ENCODE results near the gene TOP2B.

Gene TOP2B

DNA sequence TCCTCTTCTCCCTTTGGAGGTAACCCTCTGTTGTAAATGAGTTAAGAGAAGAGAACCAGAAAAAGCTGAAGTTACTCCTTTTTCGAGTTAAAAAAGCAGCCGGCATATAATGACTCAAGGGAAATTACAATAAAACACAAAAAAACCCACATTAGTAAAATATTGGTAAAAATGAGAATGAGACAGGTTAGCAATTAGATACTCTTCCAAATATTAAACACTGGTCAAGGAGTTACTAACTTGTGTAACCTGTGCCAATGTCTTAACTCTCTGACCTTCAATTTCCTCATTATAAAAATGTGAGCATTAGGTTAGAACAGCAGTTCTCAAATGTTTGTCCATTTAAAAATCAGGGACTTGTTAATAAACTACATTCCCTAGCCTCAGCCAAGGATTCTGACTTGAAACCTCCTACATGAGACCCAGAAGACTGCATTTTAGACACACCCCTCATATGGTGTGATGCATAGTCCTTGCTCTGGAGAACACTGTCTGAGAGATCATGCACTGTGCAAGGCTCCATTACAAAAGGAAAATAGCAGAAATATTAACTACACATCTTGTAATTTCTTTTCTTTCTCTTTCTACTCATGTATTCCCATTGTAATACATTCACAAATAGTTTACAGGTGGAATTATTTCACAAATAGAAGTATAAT is 42.7 kb upstream of the TOP2B start:
- TF ChIP-seq, protein P1, sequence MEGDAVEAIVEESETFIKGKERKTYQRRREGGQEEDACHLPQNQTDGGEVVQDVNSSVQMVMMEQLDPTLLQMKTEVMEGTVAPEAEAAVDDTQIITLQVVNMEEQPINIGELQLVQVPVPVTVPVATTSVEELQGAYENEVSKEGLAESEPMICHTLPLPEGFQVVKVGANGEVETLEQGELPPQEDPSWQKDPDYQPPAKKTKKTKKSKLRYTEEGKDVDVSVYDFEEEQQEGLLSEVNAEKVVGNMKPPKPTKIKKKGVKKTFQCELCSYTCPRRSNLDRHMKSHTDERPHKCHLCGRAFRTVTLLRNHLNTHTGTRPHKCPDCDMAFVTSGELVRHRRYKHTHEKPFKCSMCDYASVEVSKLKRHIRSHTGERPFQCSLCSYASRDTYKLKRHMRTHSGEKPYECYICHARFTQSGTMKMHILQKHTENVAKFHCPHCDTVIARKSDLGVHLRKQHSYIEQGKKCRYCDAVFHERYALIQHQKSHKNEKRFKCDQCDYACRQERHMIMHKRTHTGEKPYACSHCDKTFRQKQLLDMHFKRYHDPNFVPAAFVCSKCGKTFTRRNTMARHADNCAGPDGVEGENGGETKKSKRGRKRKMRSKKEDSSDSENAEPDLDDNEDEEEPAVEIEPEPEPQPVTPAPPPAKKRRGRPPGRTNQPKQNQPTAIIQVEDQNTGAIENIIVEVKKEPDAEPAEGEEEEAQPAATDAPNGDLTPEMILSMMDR (IDR thresholded peaks at IDR 0.05): no peak
- H3K9me3 ChIP-seq: no peaks in the 10 kb centered on the region
- H3K4me1 ChIP-seq: no peaks in the 10 kb centered on the region
- DNase-seq: no peak
- intact Hi-C loops (cut with DNase I; ENCODE audit: low total_unique reads): no loop called here
- H3K4me3 ChIP-seq: no peak overlapping the region
- H3K27ac ChIP-seq: no peak overlapping the region
- H3K27me3 ChIP-seq: peaks cover 0 to 3% of the 10 kb centered on the region in 2 donors
- H3K36me3 ChIP-seq: no peaks in the 10 kb centered on the region

DNA sequence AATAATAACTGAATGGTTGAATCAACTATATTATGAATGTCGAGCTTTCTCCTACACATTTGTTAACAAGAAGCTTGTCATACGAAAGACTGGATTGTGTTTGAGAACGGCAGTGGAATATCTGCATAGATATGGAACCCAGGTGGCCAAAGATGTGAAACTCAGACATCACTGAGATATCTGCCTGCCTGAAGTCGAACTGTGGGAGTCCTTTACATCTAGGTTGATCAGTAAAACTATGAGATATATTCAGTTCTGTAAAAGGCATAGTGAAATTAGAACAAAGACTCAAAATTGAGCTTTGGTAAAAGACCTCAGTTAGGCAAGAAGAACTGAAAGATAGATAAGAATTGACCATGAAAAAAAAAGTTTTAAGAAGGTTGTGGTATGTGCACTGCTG is 41.5 kb upstream of the TOP2B start:
- no peaks in the 10 kb centered on the region for H3K36me3 ChIP-seq
- H3K27ac ChIP-seq: no peak overlapping the region
- H3K9me3 ChIP-seq: no peaks in the 10 kb centered on the region
- H3K27me3 ChIP-seq: peaks cover 0 to 3% of the 10 kb centered on the region in 2 donors
- TF ChIP-seq, protein P1 (IDR thresholded peaks at IDR 0.05): no peak
- H3K4me3 ChIP-seq: no peak overlapping the region
- H3K4me1 ChIP-seq: no peaks in the 10 kb centered on the region
- DNase-seq: no peak
- intact Hi-C loops (cut with DNase I; ENCODE audit: low total_unique reads): no loop called here

DNA sequence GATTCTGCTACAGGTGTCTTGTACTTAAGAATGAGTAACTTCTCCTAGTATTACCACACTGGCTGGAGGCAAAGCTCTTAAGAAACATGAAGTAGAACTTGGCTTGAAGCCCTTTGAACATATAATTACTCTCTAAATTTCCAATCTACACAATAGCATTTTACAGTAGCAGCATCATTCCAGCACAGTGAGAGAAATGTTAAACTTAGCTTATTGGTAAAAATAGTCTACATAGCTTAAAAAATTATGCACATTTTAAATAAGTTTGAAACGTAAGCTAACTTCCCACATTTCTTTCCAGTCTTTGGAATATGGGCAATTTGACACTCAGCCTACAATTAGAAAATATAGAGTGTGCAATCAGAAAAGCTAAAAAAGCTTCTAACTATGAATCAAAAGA is 32.8 kb upstream of the TOP2B start:
- TF ChIP-seq, protein P1 (IDR thresholded peaks at IDR 0.05): no peak
- DNase-seq: no peak
- H3K27ac ChIP-seq: no peak overlapping the region
- H3K4me1 ChIP-seq: no peaks in the 10 kb centered on the region
- intact Hi-C loops (cut with DNase I; ENCODE audit: low total_unique reads): no loop called here
- no peak overlapping the region for H3K4me3 ChIP-seq
- H3K36me3 ChIP-seq: no peaks in the 10 kb centered on the region
- no peaks in the 10 kb centered on the region for H3K9me3 ChIP-seq
- no peaks in the 10 kb centered on the region for H3K27me3 ChIP-seq

DNA sequence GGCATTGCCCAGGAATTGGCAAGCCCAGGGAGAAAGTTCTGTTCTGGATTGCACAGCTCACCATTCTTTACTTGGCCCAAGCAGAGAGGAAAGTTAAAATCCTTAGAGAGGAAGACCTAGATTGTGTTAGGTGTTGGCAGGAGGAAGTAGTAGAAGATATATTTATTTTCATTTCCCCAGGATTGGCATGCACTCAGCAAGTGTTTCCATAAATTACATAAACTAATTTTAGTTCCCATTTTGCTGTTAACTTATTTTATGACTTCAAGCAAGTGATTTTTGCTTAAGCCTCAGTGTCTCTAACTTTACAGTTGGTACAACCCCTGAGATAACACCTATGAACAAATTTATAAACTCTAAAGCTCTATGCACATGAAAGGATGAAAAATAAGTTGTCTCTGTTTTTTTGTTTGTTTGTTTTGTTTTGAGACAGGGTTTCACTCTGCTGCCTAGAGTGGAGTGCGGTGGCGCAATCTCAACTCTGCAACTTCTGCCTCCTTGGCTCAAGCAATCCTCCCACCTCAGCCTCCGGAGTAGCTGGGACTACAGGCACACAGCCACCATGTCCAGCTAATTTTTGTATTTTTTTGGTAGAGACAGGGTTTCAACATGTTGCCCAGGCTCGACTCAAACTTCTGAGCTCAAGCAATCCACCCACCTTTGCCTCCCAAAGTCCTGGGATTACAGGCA is 31.2 kb upstream of the TOP2B start:
- H3K4me1 ChIP-seq: no peaks in the 10 kb centered on the region
- intact Hi-C loops (cut with DNase I; ENCODE audit: low total_unique reads): no loop called here

DNA sequence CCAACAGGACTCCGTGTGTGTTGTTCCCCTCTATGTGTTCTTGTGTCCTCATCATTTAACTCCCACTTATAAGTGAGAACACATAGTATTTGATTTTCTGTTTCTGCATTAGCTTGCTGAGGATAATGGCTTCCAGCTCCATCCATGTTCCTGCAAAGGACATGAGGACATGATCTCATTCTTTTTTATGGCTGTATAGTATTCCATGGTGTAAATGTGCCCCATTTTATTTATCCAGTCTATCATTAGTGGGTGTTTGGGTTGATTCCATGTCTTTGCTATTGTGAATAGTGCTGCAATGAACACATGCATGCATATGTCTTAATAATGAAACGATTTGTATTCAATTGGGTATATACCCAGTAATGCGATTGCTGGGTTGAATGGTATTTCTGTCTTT is 28.5 kb upstream of the TOP2B start:
- Histone ChIP-seq H3K4me1 (no peaks in the 10 kb centered on the region), H3K27me3 (no peaks in the 10 kb centered on the region)
- TF ChIP-seq, protein P1 (IDR thresholded peaks at IDR 0.05): no peak

More for the DNA sequence above, 31.2 kb upstream of the TOP2B start:
- DNase-seq: no peak
- H3K4me3 ChIP-seq: no peak overlapping the region
- no peaks in the 10 kb centered on the region for H3K36me3 ChIP-seq
- TF ChIP-seq, protein P1 (IDR thresholded peaks at IDR 0.05): no peak
- H3K27me3 ChIP-seq: no peaks in the 10 kb centered on the region
- H3K27ac ChIP-seq: no peak overlapping the region
- H3K9me3 ChIP-seq: no peaks in the 10 kb centered on the region

More for the DNA sequence above, 28.5 kb upstream of the TOP2B start:
- no peak overlapping the region for H3K4me3 ChIP-seq
- no peak for DNase-seq
- H3K36me3 ChIP-seq: no peaks in the 10 kb centered on the region
- H3K9me3 ChIP-seq: no peaks in the 10 kb centered on the region
- intact Hi-C loops (cut with DNase I; ENCODE audit: low total_unique reads): no loop called here
- no peak overlapping the region for H3K27ac ChIP-seq
